Body of pancreas (tissue), 4 donors: ENCODE results near the gene PPP6R3. TPM values are rescaled to one million over a fixed set of nuclear protein-coding genes. Genes with fewer than 3 reads are reported as not detected.

Source experiments
- ATAC-seq: fragments of 150-250 bp; one replicate; pipeline ENCODE4 v1.9.1; 2016
- DNase-seq, 4 donors: peaks; one replicate each; pipeline ENCODE4 v3.0.0-alpha.2; 2019
- H3K27ac ChIP-seq, 4 donors: fragments of 200-600 bp; sonication (generic); 1 replicate in 3 of 4; 2 replicates in 1 of 4; pipeline versions ENCODE4 v1.5.1 to v1.6.1; 2016 to 2019; ENCODE audit warnings: mild to moderate bottlenecking in 1 of 4, mixed read lengths in 1 of 4, moderate library complexity in 1 of 4
- H3K27me3 ChIP-seq, 2 donors: fragments of 200-600 bp; sonication (generic); one replicate each; pipeline ENCODE4 v1.6.0; 2016; ENCODE audit warnings: mild to moderate bottlenecking in 1 of 2
- H3K36me3 ChIP-seq, 2 donors: fragments of 200-600 bp; sonication (generic); replicated peaks in 1 of 2; 2 replicates each; pipeline ENCODE4 v1.5.1; 2016; ENCODE audit warnings: low read depth in 2 of 2; ENCODE audit not compliant: insufficient read depth in 1 of 2
- H3K4me1 ChIP-seq: fragments of 200-600 bp; sonication (generic); one replicate; pipeline ENCODE4 v1.6.0; 2016
- H3K4me3 ChIP-seq, 2 donors: fragments of 200-600 bp; sonication (generic); 1 replicate in 1 of 2; 2 replicates in 1 of 2; pipeline ENCODE4 v1.5.1; 2016 to 2019
- H3K9me3 ChIP-seq, 3 donors: fragments of 200-600 bp; sonication (generic); 1 replicate in 2 of 3; 2 replicates in 1 of 3; pipeline ENCODE4 v1.5.1; 2016
- CTCF ChIP-seq, 7 experiments: fragments of 450-650 bp in 4 of 7; fragments of 200-600 bp in 3 of 7; sonication (generic) in 3 of 7; IDR thresholded peaks; one replicate each; pipeline ENCODE4 v1.5.1; 2016 to 2019; ENCODE audit warnings: antibody characterized with exemption in 7 of 7
- POLR2A ChIP-seq, 3 donors: fragments of 450-650 bp; IDR thresholded peaks; one replicate each; pipeline ENCODE4 v1.6.1; 2016; ENCODE audit warnings: antibody characterized with exemption in 3 of 3, mild to moderate bottlenecking in 2 of 3
- WGBS, 2 donors: methylation state at CpG; one replicate each; pipeline ENCODE4 v1.1.5; 2017; 5-methylcytosine and 5-hydroxymethylcytosine counted together
- intact Hi-C: fragments of 100-400 bp; cut with DNase I; formaldehyde crosslinking; loops from one replicate; pipeline ENCODE4 v1.15.1; 2023
- total RNA-seq, 2 donors: library from RNA; depleted of rRNA; stranded (reverse); fragments of >200 nt; gene quantifications; one replicate each; pipeline ENCODE4 v1.1.0, GENCODE V29; 2016

The PPP6R3 gene
- total RNA-seq, 2 donors from 2014 or later = 92.9 to 94.9 TPM

GRCh38 chr11:68570691-68571090, 110.1 kb downstream of the PPP6R3 start:
- Histone ChIP-seq H3K9me3 (no peaks in the 10 kb centered on the region), H3K4me3 (no peak overlapping the region), H3K27ac (no peak overlapping the region), H3K27me3 (no peaks in the 10 kb centered on the region), H3K36me3 (peaks cover 0 to 6% of the 10 kb centered on the region in 2 donors), H3K4me1 (no peaks in the 10 kb centered on the region)
- no peak for ATAC-seq
- TF ChIP-seq CTCF (IDR thresholded peaks at IDR 0.05) = no peak
- TF ChIP-seq POLR2A (IDR thresholded peaks at IDR 0.05) = no peak
- intact Hi-C loops = no loop called here
- no peak for DNase-seq
- 69 to 91% methylated on average over 1 of the region's 1 CpG for WGBS, 2 donors

GRCh38 chr11:68574308-68574707, 113.8 kb downstream of the PPP6R3 start:
- H3K4me3 ChIP-seq = no peak overlapping the region
- no peaks in the 10 kb centered on the region for H3K4me1 ChIP-seq
- 91 to 97% methylated on average over 1 of the region's 1 CpG for WGBS, 2 donors
- intact Hi-C loops = no loop called here
- DNase-seq (no peak), ATAC-seq (no peak)
- H3K27ac ChIP-seq = no peak overlapping the region
- TF ChIP-seq CTCF (IDR thresholded peaks at IDR 0.05) (no peak), POLR2A (IDR thresholded peaks at IDR 0.05) (no peak)
- H3K9me3 ChIP-seq = no peaks in the 10 kb centered on the region
- peaks cover 0 to 13% of the 10 kb centered on the region in 2 donors for H3K36me3 ChIP-seq
- H3K27me3 ChIP-seq = no peaks in the 10 kb centered on the region

- intact Hi-C loops = no loop called here
- DNase-seq = no peak
- TF ChIP-seq POLR2A (IDR thresholded peaks at IDR 0.05) = no peak
- no peak for TF ChIP-seq CTCF (IDR thresholded peaks at IDR 0.05)
- no peak overlapping the region for H3K27ac ChIP-seq
- no peaks in the 10 kb centered on the region for H3K9me3 ChIP-seq
- no peaks in the 10 kb centered on the region for H3K27me3 ChIP-seq
- no peaks in the 10 kb centered on the region for H3K4me1 ChIP-seq
- H3K36me3 ChIP-seq = peaks cover 0 to 13% of the 10 kb centered on the region in 2 donors
- H3K4me3 ChIP-seq = no peak overlapping the region
- 85% methylated on average over 4 of the region's 4 CpGs for WGBS, 2 donors
- no peak for ATAC-seq
Measured at GRCh38 chr11:68575025-68575665, 114.6 kb downstream of the PPP6R3 start.

GRCh38 chr11:68579455-68579854, 118.9 kb downstream of the PPP6R3 start:
- H3K27me3 ChIP-seq = no peaks in the 10 kb centered on the region
- whole genome bisulfite sequencing, 2 donors = 71 to 74% methylated on average over 5 of the region's 5 CpGs
- peaks cover 14% of the 10 kb centered on the region for H3K4me1 ChIP-seq
- H3K9me3 ChIP-seq = no peaks in the 10 kb centered on the region
- peaks cover 0 to 10% of the 10 kb centered on the region in 2 donors for H3K36me3 ChIP-seq
- no peak for ATAC-seq
- no peak for TF ChIP-seq POLR2A (IDR thresholded peaks at IDR 0.05)
- no peak for TF ChIP-seq CTCF (IDR thresholded peaks at IDR 0.05)
- intact Hi-C loops = no loop called here
- DNase-seq = no peak
- no peak overlapping the region for H3K27ac ChIP-seq
- no peak overlapping the region for H3K4me3 ChIP-seq

- Histone ChIP-seq H3K36me3 (peaks cover 0 to 6% of the 10 kb centered on the region in 2 donors), H3K27me3 (no peaks in the 10 kb centered on the region), H3K9me3 (no peaks in the 10 kb centered on the region), H3K4me1 (peaks cover 14% of the 10 kb centered on the region), H3K4me3 (no peak overlapping the region), H3K27ac (no peak overlapping the region)
- peak in 2 of 4 donors; percentile 19 to 20 for DNase-seq
- no peak for ATAC-seq
- no peak for TF ChIP-seq POLR2A (IDR thresholded peaks at IDR 0.05)
- TF ChIP-seq CTCF (IDR thresholded peaks at IDR 0.05) = no peak
- intact Hi-C loops = no loop called here
- 93 to 97% methylated on average over 4 of the region's 4 CpGs for WGBS, 2 donors
Measured at GRCh38 chr11:68581439-68581838, 120.9 kb downstream of the PPP6R3 start.
